Stomach (tissue), 4 donors: Measurements from ENCODE around the gene NR2F1.

Experiments
- POLR2A ChIP-seq, 4 donors: fragments of 450-650 bp; IDR thresholded peaks; one replicate each; pipeline ENCODE4 v1.6.1; 2016; ENCODE audit warnings: antibody characterized with exemption in 4 of 4, control low read depth in 2 of 4, mild to moderate bottlenecking in 1 of 4, moderate library complexity in 1 of 4
- TF ChIP-seq, protein P1 (sequence below), 7 experiments: fragments of 450-650 bp in 4 of 7; fragments of 200-600 bp in 3 of 7; sonication (generic) in 3 of 7; IDR thresholded peaks; one replicate each; pipeline ENCODE4 v1.5.1; 2016 to 2019; ENCODE audit warnings: antibody characterized with exemption in 7 of 7, control low read depth in 2 of 7, mild to moderate bottlenecking in 1 of 7

DNA sequence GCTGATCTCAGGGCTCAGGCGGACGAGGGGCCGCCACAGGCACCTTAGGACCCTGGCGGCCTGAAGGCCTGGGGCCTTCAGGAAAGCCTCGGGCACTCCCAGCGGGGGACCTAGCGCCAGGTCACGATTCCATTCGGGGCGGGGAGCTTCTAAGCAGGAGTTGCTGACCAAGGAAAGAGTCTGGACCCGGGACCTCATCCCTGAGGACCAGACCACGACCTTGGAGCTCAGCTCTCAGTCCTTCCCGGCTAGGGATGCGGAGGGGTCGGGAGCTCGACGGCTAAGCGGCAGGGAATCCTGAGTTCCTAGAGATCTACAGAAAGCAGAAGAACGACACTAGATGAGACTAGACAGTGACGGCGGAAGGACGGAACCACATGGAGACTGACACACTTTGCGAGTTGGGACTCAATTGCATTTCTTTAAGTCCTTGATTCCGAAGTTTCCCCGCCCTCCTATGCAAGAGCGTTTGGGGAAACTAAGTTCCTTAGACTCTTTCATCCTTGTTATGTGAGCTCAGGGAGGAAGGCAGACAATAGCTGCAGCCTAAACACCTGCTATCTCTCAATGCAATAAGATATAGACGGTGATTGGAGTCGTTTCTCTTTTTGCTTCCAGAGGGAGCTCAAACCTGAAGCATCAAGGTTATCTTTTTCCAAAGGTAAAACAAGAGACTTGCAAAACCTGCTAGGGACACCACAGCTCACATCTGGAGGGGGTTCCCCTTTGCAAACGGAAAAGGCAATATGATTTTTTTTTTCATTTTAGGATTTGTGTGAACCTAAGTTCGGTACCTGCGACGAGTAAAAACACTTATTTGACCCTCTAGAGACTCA lies 11.7 kb upstream of the NR2F1 start:
- TF ChIP-seq, protein P1, sequence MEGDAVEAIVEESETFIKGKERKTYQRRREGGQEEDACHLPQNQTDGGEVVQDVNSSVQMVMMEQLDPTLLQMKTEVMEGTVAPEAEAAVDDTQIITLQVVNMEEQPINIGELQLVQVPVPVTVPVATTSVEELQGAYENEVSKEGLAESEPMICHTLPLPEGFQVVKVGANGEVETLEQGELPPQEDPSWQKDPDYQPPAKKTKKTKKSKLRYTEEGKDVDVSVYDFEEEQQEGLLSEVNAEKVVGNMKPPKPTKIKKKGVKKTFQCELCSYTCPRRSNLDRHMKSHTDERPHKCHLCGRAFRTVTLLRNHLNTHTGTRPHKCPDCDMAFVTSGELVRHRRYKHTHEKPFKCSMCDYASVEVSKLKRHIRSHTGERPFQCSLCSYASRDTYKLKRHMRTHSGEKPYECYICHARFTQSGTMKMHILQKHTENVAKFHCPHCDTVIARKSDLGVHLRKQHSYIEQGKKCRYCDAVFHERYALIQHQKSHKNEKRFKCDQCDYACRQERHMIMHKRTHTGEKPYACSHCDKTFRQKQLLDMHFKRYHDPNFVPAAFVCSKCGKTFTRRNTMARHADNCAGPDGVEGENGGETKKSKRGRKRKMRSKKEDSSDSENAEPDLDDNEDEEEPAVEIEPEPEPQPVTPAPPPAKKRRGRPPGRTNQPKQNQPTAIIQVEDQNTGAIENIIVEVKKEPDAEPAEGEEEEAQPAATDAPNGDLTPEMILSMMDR (IDR thresholded peaks at IDR 0.05) = no peak
- TF ChIP-seq POLR2A (IDR thresholded peaks at IDR 0.05) = no peak
